Endothelial cell of umbilical vein (primary cell): ENCODE results near the gene KIF26B.

ENCODE experiments used
- EZH2 ChIP-seq: IDR thresholded peaks from 2 replicates; pipeline ENCODE4 v1.6.1; 2012; ENCODE audit warnings: borderline replicate concordance, low read depth, mild to moderate bottlenecking, moderate library complexity, low read length, inconsistent platforms; ENCODE audit not compliant: severe bottlenecking
- FOS ChIP-seq: IDR thresholded peaks from 2 replicates; pipeline ENCODE4 v1.6.1; 2011; ENCODE audit warnings: mild to moderate bottlenecking, low read length, moderate library complexity, borderline replicate concordance; ENCODE audit not compliant: insufficient read depth
- JUN ChIP-seq: IDR thresholded peaks from 2 replicates; pipeline ENCODE4 v1.6.1; 2011; ENCODE audit warnings: borderline replicate concordance, low read depth; ENCODE audit not compliant: insufficient read length, insufficient read depth
- POLR2A ChIP-seq: IDR thresholded peaks from 2 replicates; pipeline ENCODE4 v1.6.1; 2012; ENCODE audit warnings: low read depth, mild to moderate bottlenecking, control low read depth, low read length
- POLR2AphosphoS5 ChIP-seq: IDR thresholded peaks from 2 replicates; pipeline ENCODE4 v1.6.1; 2012; ENCODE audit warnings: low read depth, mild to moderate bottlenecking, control low read depth, low read length, moderate library complexity; ENCODE audit not compliant: insufficient read depth
- TF ChIP-seq, protein P1 (sequence below), 2 donors: IDR thresholded peaks; 1 replicate in 1 of 2; 2 replicates in 1 of 2; pipeline ENCODE4 v1.5.1; 2011; ENCODE audit warnings: low read length in 2 of 2, mild to moderate bottlenecking in 2 of 2, moderate library complexity in 2 of 2, control low read depth in 1 of 2, inconsistent platforms in 1 of 2, low read depth in 1 of 2; ENCODE audit not compliant: insufficient read depth in 1 of 2; ENCODE audit errors: extremely low read depth in 1 of 2

- TF ChIP-seq, protein P1, sequence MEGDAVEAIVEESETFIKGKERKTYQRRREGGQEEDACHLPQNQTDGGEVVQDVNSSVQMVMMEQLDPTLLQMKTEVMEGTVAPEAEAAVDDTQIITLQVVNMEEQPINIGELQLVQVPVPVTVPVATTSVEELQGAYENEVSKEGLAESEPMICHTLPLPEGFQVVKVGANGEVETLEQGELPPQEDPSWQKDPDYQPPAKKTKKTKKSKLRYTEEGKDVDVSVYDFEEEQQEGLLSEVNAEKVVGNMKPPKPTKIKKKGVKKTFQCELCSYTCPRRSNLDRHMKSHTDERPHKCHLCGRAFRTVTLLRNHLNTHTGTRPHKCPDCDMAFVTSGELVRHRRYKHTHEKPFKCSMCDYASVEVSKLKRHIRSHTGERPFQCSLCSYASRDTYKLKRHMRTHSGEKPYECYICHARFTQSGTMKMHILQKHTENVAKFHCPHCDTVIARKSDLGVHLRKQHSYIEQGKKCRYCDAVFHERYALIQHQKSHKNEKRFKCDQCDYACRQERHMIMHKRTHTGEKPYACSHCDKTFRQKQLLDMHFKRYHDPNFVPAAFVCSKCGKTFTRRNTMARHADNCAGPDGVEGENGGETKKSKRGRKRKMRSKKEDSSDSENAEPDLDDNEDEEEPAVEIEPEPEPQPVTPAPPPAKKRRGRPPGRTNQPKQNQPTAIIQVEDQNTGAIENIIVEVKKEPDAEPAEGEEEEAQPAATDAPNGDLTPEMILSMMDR (IDR thresholded peaks at IDR 0.05; ENCODE audit: extremely low read depth in 1 of 2, insufficient read depth in 1 of 2, low read depth in 1 of 2, low read length in 2 of 2), result no peak
- TF ChIP-seq FOS, result no peak
- TF ChIP-seq EZH2, result no peak
- no peak for TF ChIP-seq POLR2AphosphoS5
- no peak for TF ChIP-seq JUN
- TF ChIP-seq POLR2A, result no peak
Measured at GRCh38 chr1:245166471-245166885, 11.7 kb downstream of the KIF26B start.
